Measurements from ENCODE around the gene SNAI3.
"Not testable (repeated sequence)": the region's sequence is repeated elsewhere in the genome, so short reads cannot be mapped to it uniquely, and the experiment has no call there.

Gene SNAI3

DNA sequence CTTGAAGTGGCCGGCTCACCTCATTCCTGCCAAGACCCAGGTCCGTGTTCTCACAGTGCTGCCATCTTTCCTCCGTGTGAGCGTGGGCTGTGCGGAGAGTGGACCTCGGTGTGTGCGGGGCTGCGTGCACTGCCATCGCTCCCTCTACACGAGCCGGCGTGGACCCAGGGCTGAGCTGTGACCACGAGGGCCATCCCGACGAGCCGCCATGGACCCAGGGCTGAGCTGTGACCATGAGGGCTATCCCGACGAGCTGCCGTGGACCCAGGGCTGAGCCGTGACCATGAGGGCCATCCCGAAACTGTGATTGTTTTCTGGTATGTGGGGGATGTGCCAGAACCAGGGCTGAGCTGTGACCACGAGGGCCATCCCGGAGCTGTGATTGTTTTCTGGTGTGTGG is 14.5 kb downstream of the SNAI3 start:
- in situ Hi-C loops (cut with MboI; ENCODE audit: low sequenced_read_pairs), result no loop called here

DNA sequence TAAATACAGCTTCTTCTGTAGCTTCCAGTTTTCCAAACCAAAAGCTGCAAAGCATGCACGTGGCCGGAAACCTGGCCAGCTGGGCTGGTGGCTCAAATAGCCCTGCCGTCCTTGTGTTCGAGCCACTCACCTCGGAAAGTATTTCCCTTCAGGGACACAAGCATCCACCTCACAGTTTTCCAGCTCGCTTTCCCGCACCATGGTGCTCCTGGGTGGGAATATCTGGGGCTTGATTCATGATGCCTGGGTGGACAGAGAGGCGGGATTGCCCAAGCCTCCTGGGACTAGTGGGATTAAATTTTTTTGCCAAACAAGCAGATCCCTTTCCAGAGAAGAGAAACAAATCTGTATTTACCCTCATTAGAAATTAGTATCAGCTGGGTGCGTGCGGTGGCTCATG is 16.3 kb downstream of the SNAI3 start:
- in situ Hi-C loops (cut with MboI; ENCODE audit: low sequenced_read_pairs), result no loop called here

DNA sequence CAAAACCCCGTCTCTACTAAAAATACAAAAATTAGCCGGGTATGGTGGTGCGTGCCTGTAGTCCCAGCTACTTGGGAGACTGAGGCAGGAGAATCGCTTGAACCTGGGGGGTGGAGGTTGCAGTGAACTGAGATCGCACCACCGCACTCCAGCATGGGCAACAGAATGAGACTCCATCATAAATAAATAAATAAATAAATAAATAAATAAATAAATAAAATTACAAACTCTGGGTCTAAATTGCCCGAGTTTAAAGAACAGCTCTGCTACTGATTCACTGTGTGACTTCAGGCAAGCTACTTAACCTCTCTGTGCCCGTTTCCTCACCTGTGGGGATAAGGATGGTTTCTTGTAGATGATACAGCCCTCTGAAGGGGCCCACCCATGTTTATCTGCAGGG is 16.8 kb downstream of the SNAI3 start:
- in situ Hi-C loops (cut with MboI; ENCODE audit: low sequenced_read_pairs), result not testable (repeated sequence)

DNA sequence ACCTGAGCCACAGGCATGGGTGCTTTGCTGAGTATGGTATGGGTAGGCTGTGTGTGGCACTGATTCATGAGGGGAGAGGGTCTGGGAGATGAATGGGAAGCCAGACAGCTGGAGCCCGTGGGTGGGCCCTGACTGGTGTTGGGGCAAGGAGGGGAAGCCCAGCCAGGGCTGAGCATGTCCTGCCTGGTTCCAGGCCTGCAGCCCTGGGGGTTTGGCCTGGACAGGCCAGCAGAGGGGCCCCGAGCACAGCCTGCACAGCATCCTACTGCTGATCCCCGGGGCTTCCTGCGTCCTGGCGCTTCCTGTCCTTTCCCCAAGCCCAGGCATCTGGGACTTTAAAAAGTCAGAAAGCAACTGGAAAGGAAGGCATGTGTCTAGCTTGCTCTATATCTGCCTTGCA is 18.8 kb downstream of the SNAI3 start:
- in situ Hi-C loops (cut with MboI; ENCODE audit: low sequenced_read_pairs), result no loop called here

DNA sequence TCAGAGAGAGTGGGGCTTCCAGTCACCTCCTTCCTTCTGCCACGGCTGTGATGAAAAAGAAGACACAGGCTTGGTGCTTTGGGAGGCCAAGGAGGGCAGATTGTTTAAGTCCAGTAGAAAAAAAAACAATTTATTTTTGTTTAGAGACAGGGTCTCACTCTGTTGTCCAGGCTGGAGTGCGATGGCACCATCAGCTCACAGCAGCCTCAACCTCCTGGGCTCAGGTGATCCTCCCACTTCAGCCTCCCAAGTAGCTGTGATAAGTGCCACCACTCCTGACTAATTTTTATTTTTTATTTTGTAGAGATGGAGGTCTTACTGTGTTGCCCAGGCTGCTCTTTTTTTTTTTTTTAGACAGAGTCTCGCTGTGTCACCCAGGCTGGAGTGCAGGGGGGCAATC is 20.7 kb downstream of the SNAI3 start:
- in situ Hi-C loops (cut with MboI; ENCODE audit: low sequenced_read_pairs), result no loop called here

DNA sequence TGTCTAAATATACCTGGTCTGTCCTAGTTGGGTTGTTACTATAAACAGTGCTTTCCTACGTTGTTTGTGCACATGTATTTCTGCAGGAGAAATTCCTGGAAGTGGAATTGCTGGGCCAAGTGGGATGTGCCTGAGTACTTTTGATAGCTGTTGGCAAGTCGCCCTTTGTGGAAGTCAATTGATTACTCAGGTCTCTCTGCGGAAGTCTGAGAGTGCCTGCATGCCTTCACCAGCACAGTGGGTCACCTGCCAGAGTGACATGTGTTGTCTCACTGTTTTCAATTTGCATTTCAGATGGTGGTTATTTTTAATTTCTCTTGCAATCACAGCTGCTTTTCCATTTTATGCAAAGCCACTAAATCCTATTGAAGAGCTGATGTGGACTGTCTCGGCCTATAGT is 21.2 kb downstream of the SNAI3 start:
- in situ Hi-C loops (cut with MboI; ENCODE audit: low sequenced_read_pairs), result no loop called here

DNA sequence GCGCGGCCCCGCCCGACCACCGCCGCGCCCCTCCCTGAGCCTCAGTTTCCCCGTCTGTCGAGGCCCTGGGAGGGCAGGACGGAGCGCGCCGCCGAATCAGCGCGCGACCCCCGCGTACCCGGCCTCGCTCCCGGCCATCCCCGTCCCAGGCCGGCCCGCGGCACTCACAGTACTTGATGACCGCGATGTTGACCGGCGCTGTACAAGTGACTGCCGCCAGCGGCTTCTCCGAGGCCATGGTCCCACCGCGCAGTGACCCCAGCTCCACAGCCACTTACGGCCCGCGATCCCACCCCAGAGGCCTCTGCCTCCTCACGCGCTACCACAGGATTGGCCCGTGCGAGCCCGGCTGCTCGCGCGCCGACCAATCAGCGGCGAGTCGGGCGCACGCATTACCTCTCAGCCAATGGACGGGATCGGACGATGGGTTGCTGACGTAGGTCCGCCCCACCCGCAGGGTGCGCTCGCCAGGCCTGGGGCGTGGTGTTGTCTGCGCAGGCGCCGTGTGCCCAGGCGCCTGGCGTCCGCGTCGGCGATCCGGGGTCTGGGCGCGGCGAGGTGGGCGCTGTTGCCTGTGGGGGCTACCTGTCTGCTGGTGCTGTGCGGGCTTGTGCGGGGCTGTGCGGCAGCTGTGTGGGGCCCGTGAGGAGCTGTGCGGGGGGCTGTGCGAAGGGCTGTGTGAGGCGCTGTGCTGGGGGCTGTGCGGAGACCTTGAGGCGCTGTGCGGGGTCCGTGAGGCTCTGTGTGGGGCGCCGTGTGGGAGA is 23.3 kb downstream of the SNAI3 start, which contains the start of gene MVD:
Gene MVD, minus strand, starts transcription at position 249 of the 764 bp plus-strand sequence. Its CDS starts 11 bp downstream, at position 238.
- in situ Hi-C loops (cut with MboI; ENCODE audit: low sequenced_read_pairs), result no loop called here

DNA sequence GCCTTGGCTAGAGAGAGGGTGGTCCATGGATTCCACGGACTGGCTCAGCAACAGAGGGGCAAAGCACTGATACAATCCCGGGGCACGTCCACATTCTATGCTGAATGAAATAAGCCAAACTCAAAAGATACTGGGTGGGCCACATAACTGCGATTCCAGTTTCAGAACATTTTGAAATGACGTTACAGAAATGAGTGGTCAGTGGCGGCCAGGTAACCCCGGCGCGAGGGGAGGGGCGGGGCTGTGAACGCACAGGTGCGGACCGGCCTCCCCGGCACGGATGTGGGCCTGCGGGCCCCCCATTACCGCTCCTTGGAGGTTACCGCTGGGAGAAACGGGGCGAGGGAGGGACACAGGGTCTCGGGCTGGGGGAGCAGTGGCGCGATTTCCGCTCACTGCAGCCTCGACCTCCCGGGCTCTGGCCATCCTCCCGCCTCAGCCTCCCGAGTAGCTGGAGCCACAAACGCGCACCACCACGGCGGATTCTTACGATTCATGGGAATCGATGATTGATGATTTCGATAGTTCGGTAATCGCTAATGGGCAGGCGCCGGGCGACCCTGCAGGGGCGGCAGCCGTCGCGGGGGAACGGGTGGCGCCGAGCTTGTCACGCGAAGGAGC is 24.0 kb downstream of the SNAI3 start:
- in situ Hi-C loops (cut with MboI; ENCODE audit: low sequenced_read_pairs), result no loop called here

DNA sequence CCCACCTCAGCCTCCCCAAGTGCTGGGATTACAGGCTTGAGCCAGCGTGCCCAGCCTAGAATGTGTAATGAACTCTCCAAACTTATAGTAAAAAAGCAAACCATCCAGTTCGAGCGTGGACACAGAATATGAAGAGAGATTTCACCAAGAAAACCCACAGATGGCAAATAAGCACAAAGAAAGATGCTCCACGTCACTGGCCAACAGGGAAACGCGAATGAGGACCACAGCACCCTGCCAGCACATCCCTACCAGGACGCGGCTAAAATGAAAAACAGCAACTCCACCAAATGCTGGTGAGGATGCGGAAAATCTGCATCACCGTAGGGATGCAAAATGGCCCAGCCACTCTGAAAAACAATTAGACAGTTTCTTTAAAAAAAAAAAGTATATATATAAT is 24.8 kb downstream of the SNAI3 start:
- in situ Hi-C loops (cut with MboI; ENCODE audit: low sequenced_read_pairs), result no loop called here

DNA sequence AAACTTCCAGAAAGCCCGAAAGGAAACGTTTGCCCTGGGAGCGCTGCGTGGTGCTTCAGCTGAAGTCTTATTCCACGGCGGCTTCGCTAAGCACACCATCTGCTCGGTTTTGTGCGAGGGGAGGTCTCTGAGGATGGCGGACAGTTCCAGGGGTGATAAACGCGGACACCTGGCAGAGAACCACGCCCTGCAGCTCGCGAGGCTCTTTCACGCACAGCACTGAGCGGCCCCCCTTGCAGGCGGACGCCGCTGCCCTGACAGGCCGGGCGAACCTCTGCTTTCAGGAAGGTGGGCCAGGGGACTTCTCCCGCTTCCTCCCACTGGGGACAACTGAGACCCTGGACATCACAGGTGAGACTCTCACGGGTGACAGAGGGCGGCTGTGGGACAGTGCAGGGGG is 27.1 kb downstream of the SNAI3 start:
- in situ Hi-C loops (cut with MboI; ENCODE audit: low sequenced_read_pairs), result no loop called here

DNA sequence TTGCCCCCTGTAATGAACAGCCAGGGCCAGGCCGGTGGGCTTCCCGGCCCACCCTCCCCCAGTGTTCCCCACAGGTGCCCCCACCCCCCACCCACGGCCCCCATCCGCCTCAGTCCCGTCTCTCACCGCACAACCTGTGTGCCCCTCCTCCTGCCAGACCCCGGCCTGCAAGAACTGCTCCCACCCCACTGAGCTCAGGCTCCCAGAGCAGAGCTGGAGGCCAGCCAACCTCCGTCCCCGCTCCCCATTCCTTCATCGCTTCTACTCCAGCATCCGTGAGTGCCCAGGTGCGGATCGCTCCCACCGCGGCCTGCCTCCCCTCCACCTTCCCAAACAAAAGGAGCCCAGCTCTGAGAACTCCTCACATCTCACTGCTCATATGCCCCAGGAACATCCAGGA is 27.6 kb downstream of the SNAI3 start:
- in situ Hi-C loops (cut with MboI; ENCODE audit: low sequenced_read_pairs), result no loop called here

DNA sequence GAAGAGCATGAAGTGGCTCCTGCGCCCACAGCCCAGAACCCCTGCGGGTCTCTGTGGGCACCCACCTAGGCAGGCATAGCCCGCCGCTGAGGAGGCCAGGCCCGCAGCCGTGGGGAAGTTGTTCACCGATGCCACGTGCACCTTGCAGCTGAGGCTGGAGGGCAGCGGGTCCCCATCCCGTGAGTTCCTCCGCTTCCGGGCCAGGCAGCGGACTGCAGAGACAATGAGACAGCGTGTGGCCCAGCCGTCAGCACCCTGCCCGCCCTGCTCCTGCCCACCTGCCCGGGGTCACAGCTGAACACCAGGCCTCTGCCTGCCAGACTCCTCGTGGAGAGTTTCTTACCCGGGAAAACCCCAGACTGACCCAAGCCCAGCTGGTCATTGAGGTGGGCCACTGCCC is 28.9 kb downstream of the SNAI3 start:
- in situ Hi-C loops (cut with MboI; ENCODE audit: low sequenced_read_pairs), result no loop called here

DNA sequence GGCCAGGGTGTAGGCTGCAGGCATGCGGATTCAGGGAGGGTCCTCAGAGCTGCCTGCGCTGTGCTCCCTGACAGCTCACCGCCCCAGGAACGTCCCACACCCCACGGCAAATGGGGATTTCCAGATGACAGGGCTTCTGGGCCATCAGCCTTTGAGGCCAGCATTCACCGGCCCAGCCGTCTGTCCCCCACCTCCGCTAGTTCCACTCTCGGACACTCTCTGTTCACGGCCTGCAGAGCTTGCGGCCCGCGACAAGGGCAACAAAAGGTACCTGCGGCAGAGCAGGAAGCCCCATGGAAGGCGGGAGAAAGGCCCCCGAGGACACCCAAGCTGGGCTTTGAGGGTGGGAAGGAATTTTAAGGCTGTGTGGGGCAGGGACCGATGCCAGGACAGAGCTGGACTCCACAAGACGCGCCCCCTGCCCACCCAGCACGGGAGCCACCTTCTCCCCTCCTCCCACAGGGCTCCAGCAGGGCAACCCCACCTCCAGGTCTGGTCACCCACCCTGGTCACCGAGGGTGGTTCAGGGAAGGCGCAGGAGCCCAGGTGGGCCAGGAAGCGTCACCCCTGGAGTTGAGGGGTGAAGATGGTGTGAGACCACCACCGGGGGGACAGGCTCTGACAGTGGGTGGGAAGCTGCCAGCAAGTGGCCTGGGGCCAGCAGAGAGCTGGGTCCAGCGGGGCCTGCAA is 29.9 kb downstream of the SNAI3 start:
- in situ Hi-C loops (cut with MboI; ENCODE audit: low sequenced_read_pairs), result no loop called here

DNA sequence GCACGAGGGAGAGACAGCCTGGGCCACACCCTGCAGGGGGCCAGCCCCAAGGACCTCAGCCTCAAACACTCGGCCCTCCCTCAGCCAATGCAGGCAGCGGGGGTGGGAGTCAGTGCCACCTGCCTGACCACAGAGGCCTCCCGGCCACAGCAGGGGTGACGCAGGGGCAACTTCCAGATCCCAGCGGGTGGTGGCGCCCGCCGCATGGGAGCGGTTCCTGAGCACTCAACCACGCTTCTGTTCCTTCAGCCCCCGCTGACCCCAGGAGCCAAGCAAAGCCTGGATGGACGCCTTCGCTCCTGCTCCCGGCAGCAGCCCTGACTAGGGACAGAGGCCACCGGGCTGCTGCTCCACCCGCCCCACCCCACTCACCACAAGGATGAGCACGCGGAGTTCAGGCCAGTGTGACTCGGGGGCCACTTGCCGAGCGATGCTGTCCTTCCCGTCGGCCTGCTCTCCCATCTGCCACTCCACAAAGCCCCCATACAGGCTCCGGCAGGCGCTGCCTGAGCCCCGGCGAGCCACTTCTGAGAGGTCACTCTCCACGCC is 30.5 kb downstream of the SNAI3 start:
- in situ Hi-C loops (cut with MboI; ENCODE audit: low sequenced_read_pairs), result no loop called here

DNA sequence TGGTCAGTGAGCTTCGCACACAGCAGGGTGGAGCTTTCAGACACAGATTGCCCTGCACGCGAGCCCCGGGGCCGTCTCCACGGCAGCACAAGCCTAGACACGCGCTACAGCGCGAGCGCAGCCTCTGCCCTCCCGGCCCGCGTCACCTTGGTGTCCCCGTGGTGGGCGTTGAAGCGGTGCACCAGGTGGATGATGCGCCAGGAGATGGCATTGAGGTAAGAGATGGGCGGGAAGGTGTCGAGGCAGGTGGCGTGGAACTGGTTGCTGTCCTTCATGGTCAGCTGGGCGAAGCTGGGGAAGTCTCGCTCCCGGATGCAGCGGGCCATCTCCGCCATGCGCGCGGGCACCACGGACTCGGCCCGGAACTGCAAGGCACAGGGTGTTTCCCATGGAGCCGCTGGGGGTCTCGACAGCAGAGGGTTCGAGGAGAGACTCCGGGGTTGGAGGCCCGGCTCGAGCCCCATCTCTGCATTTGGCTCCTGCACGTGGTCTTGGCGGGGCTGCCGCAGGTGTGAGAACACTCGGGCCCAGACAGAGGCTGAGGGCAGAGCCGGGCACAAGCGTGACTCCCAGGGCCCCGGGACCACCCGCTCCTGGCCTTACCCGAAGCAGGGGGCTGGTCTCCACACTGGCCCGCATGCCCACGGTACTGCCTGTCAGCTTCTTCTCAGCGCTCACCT is 31.1 kb downstream of the SNAI3 start:
- in situ Hi-C loops (cut with MboI; ENCODE audit: low sequenced_read_pairs), result no loop called here

DNA sequence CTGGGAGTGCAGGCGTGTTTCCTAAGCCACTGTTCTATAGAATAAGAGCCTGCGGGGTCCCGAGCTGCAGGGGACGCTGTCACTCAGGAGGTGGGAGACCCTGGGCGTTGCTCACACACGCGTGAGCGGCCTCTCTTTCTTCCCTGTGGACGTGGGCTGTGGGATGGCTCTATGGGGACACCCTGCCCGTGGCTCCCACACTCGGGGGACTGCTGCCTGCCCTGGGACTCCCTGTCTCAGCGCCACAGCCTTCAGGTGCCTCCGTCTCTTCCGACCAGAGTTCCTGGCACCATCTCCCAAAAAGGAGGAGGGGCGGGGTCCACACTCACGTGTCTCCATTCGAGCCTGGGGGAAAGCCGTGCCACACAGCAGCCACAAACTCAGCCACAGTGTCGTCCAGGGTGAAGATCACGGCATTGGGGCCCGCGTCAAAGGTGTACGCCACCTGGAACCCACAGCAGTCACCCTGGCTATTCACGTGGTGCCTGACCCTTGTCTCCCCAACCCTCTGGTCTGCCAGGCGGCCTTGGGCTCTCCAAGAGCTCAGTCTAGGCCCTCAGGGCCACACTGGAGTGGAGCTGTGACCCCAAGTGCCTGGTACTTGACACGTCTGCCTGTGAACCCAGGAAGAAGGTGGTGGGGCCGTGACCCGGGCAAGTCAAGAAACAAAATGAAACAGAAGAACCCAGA is 31.8 kb downstream of the SNAI3 start:
- in situ Hi-C loops (cut with MboI; ENCODE audit: low sequenced_read_pairs), result no loop called here

DNA sequence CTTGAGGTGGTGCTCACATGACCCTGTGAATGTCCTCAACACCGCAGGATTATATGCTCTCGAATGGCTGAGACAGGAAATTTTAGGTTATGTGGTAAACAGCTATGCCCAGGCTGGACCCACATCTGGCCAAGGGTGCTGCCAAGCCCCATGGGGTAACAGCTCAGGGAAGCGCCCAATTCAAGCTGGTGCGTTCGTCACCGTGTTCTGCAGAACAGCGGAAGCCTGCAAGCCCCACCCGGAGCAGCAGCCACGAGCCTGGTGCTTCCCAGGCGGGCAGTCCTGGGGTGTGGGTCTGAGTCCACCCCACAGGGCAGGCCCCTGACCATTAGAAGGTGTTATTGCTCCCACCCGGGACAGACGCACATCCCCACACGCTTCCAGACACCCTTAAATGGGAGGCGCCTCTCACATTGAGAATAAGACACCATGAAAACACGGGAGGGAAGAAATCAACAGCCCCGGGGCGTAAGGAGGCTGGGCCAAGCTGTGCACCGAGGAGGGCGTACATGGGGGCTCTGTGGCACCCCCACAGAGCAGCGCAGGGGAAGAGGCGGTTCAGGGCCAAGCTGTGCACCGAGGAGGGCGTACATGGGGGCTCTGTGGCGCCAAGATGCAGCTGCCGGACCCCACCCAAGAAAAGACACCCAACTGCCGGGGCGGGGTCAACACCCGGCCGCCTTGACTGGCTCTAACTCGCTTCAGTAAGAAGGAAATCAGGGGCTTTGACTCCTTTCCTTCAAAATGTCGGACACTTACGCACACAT is 32.5 kb downstream of the SNAI3 start:
- in situ Hi-C loops (cut with MboI; ENCODE audit: low sequenced_read_pairs), result no loop called here

DNA sequence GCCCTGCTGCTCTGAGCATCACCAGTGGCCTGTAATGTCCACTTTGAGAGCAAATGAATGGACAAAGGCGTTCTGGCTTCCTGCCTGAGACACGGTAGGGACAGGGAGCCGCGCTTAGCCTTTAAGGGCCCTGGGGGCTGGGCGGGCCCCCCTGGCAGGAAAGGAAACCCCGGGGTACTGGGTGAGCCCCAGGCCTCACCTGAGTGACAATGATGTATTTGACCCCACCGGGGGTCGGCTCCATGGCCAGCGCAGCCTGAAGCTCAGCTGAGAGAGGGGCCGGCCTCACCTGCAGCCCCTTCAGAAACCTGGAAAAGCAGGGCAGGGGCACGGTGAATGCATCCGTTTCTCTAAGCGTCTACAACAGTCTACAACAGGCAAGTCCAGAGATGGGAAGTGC is 33.2 kb downstream of the SNAI3 start:
- in situ Hi-C loops (cut with MboI; ENCODE audit: low sequenced_read_pairs), result no loop called here

DNA sequence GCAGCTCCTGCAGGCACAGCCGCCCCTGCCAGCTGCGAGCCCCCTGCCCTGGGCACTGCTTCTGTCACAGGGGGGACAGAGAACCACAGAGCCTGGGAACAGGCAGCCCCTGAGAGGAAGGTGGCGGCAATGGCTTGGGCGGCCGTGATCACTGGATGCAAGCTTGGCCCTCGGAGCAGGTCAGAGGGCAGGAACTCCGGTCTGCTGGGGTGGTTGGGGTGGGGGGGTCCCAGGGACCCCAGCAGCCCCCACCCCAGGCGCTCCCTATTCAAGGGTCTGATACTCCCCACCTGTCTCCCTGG is 33.6 kb downstream of the SNAI3 start:
- in situ Hi-C loops (cut with MboI; ENCODE audit: low sequenced_read_pairs), result no loop called here
